H4 (cell line): ENCODE results near the gene OR2A7. TPM values are rescaled to one million over a fixed set of nuclear protein-coding genes. Genes with fewer than 3 reads are reported as not detected.
"Not testable (repeated sequence)": the region's sequence is repeated elsewhere in the genome, so short reads cannot be mapped to it uniquely, and the experiment has no call there.

Source experiments
- DNase-seq: peaks from one replicate; pipeline ENCODE4 v3.0.0-alpha.2; 2015; ENCODE audit warnings: low spot score
- total RNA-seq: library from RNA; depleted of rRNA; stranded (reverse); fragments of >200 nt; shearing (Covaris generic); gene quantifications from 2 replicates; pipeline ENCODE4 v1.2.3, GENCODE V29; 2014; rRNA removed

The OR2A7 gene
- total RNA-seq, 1 experiment from 2014 or later: not detected

DNA sequence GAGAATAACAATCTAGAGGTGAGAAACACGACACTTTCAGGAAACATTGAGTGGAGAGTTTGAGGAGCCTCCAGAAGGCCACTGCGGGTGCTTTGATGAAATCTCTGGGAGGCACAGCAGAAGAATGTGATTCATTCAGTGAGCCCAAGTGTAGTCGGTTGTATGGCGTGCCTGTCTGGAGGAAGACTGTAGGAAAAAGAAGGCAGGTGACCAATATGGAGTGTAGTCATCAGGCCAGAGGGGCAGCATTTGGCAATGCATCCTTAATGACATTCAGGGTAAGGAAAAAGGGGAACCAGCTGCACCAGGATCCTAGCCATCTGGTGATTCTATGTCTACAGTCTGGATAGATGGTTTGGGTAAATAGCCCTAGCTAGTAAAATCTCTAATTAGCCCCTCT is 12.3 kb downstream of the OR2A7 start:
- not testable (repeated sequence) for DNase-seq

DNA sequence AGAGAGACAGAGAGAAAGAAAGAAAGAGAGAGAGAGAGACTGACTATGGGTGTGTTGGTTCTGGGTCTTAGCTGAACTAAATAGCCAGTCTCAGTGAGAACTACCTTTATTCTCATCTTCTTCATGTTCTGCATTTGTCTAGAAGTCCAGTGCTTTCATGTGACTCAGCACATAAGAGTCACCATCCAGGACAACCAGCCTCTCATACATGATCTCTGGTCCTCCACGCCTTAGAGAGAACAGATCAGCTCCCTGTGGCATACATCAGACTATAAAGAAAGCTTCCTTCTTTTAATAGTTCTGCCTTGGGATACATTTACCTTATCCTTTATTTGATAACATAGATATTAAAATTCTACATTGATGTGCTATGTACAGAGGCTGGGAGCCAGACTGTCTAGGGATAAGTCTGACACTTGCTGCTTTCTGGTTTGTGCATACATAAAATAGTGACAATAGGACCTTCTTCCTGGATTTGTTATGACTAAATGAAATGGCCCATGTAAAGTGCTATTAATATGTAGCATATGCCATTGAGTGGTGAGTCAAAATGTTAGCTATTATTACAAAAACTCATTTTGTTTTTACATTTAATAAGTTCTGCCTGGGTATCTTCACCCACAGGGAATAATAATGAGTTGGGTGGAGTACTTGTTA is 16.8 kb downstream of the OR2A7 start:
- DNase-seq: not testable (repeated sequence)

DNA sequence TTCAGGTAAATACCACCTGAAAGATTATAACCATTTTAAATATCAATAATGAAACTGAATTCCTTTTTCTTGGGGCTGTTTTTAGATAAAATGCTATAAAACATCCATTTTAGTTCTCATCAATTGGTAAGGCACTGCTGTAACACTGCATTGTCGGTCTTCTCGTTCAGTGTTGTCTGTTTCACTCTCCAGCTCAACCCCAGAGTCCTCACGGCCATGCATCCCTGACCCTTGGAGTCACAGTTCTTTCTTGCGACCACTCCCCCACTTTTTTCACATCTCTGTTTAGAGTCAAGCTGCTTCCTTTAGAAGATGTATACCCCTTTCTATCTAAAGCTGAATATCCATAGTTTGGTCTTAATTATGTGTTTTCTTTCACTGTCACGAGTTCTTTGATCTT is 17.6 kb downstream of the OR2A7 start:
- not testable (repeated sequence) for DNase-seq

DNA sequence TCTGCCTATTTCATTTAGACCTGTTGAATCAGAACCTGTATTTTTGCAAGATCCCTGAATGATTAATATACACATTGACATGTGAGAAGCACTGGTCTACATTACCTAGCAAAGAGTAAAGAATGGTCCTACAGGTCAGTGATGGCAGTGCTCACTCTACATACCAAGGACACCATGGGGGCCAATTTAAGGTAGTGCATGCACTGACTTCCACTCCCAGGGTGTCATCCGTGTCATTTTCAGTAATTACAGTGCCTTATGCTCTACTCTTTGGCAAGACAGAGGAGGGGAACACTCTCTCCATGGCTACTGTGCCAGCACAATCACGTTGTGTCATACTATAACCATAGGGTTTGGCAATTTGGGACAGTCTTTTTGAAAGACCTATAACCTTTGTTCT is 19.2 kb downstream of the OR2A7 start:
- not testable (repeated sequence) for DNase-seq

DNA sequence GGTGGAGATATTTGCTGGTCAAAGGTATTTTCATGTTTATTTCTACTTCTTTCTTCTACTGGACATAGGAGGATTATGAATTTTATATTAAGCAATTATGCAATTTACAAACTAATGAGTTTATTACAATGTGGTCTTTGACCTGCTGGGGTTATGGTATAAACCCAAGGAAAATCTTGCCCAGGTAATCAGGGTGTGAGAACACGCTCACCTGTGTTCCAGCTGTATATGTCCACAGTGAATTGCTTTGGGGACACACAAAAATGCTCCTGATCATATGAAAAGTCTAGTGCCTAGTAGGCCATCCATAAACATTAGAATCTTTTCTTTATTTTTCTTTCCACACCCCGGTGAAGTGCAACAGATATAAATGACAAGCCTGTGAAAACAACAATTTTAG is 25.2 kb downstream of the OR2A7 start, which contains the start of gene OR2A42:
TSS of gene OR2A42 (minus strand) at position 241 of the 400 bp plus-strand sequence. CDS start 6,762 bp downstream, outside the sequence.
- DNase-seq: not testable (repeated sequence)

DNA sequence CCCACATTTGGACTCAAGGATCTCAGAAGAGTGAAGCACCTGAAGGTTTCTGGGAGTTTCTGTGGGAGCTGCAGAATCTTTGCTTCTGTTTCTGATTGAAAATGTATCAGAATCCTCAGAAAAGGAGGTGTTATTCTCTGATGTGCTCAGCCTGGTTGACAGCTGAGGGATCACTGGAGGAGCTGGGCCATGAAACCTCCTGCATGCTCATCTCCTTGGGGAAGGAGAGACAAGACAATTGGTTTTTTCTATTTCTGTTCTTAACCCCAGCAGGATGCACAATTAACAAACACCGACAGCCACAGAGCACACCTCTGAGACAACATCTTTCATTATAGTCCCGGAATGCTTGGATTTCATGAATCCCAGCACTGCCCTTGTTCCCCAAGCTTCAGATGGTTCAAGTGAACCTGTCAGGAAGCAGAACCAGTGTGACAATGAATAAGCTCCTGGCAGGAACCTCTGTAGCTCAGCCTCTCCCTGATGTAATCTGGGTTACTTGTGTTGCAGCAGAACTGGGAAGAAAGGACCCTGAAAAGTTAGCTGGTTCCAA is 26.0 kb downstream of the OR2A7 start:
- DNase-seq: not testable (repeated sequence)

DNA sequence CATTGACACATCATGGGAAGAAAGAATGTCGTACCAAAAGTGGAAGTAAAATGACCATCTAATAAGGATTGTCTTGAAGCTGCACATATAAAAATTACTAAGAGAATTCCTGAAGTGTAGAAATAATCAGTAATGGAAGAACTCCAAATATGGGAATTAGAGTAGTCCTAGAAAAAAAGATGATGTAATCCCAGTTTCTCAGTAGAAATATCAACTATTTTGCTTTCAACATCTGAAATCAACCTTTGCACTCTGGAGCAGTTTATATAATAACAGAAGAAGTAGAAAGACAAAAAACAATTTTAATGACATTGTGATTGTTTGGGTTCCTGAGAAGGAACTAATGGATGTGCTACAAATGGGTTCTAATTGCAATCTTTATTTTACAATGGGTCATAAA is 31.6 kb downstream of the OR2A7 start:
- DNase-seq: not testable (repeated sequence)

DNA sequence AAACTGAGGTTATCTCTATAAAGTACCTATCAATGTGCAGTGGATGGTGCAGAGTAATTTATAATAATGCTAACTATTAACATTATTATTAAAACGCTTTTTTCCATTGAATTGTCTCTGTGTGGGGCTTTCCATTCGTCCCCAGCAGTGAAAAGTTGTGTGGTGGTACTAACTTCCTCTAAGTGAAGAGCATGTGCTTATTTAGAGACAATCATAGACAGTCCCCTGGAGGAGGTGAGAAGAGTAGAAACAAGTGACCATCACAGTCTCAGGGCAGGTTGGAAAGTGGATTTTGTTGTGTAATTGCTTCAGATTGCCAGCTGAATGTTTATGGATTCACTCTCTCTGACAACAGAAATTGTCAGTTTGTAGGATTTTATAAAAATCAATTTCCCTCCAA is 33.6 kb downstream of the OR2A7 start:
- DNase-seq: not testable (repeated sequence)

DNA sequence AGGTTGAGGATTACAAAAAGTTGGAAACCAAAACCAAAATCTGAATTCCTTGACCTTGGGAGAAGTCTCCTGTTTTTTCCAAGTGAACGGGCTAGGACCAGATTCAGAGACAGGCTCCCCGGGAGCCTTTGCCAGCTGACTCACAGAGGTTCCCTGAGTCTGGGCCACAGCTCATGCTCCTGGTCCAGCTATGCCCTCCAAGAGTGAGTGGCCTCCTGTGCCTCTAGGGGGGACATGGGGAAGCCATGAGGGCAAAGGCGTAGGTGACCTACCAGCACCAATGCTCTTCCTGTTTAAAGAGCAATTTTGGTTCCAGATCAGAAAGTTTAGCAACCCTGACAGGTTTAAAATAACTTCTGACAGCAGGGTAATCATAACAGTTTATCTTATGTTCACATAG is 35.8 kb downstream of the OR2A7 start:
- DNase-seq: not testable (repeated sequence)

DNA sequence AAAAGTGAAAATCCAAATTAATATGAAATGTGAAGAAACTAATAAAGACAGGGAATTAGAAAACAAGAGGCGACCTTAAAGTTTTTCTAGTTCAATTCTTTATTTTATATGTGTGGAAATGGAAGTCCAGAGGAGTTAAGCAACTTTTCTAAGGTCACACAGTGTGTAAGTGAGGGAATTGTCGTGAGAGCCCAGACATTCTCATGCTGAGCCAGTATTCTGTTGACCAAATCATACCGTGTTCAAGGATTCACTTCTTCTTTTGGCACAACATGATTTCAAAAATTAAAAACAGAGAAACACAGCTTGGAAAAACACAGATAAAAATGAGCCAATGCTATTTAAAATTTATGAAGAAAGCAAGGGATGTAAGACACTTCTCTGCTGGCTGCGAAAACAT is 37.7 kb downstream of the OR2A7 start:
- not testable (repeated sequence) for DNase-seq

DNA sequence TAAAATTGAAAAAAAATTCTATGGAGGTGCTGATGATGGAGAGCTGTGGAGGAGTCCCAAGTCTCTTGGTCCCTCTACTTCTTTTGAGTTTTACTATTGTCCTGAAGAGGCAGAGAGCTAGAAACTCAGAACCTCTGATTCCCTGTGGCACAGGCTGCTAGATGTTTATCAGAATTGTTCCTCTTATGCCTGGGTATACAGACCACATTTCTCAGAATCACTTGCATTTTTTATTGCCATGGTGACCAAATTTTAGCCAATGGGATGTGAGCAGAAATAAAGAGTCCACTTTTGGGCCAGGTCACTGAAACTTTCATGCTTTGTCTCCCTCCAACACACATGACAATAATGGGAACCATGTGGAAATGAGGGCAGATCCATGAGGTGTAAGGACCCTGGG is 40.9 kb downstream of the OR2A7 start:
- not testable (repeated sequence) for DNase-seq

DNA sequence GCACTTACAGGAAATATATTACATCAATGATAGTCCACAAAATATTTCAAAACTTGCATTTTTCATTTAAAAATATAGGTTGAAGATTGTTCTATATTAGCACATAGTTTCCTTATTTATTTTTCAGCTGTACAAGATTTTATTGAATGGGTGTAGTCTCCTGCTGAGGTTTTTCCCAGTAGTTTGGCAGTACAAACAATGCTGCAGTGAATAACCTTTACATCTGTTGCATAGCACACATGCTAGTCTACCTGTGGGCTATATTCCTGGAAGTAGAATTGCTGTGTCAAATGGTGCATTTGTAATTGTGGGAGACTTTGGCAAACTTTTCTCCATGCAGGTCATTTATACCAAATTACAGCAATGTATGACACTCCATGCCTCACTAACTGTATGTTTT is 44.1 kb downstream of the OR2A7 start:
- DNase-seq: not testable (repeated sequence)

DNA sequence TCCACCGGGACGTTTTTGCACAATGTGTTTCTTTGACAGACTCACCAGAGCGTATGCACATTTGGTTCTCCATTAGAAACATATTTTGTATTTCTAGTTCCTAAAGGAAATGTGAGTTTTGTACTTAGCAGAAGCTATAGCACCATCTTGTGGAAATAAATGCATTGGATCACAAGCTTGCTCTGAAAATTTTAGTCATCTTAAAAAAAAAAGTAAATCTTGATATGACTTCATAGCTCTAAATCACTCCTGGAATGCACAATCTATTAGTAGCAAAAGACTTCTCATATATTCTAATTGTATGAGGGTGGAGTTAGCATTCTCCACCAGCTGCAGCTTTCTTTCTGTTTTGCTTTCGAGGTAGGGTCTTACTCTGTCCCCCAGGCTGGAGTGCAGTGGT is 45.4 kb downstream of the OR2A7 start:
- not testable (repeated sequence) for DNase-seq

DNA sequence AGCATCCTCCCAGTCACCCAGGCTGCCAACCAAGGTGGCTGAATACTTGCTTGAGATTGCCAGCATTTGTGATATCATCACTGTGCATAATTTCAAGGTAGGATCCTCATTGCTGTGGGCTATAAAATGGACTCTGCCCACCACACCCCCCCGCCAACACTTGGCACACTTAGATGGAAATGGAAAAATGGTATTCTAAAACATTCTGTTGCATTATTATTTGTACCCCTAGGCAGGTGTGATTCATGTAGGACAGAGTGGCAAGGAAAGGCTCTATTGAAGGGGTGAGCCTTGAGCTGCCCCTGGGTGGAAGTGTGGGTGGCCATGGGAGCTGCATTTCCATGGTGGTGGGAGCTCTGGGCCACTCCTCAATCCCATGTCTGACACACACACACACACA is 46.0 kb downstream of the OR2A7 start:
- DNase-seq: not testable (repeated sequence)

DNA sequence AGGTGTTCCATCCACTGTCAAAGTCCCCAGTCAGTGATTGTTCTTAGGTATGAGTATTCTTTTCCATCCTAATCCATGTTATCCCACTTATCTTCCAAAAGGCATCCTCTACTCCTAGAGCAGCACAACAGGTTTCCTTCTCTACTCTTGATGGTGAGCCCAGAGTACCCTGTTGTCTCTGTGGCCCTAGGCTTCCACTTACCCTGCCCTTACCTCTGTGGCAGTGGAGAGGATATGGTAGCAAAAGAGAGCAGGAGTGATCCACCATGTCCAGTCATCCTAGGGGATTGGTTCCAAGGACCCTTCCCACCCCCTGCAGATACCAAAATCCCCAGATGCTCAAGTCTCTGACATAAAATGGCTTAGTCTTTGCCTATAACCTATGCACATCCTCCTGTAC is 47.4 kb downstream of the OR2A7 start:
- DNase-seq: not testable (repeated sequence)

Other genes with a start within 250 kb of the OR2A7 start
- not detected in 2 replicates for gene OR2A5, start 215.8 kb downstream of the OR2A7 start, total RNA-seq
- gene OR2A25, start 195.0 kb downstream of the OR2A7 start, total RNA-seq: not detected in 2 replicates
- gene OR2A12, start 178.5 kb downstream of the OR2A7 start, total RNA-seq: not detected in 2 replicates
- gene OR2A2, start 155.2 kb downstream of the OR2A7 start, total RNA-seq: not detected in 2 replicates
- not detected in 2 replicates for gene OR2A14, start 141.6 kb downstream of the OR2A7 start, total RNA-seq
- 0.15 and 0.16 TPM in 2 replicates for gene CTAGE4, start 81.3 kb downstream of the OR2A7 start, total RNA-seq
- 0.43 and 0.93 TPM in 2 replicates for gene ARHGEF35, start 69.0 kb downstream of the OR2A7 start, total RNA-seq
- not detected in 2 replicates for gene OR2A42, start 25.2 kb downstream of the OR2A7 start, total RNA-seq
- gene CTAGE8, start 4.5 kb upstream of the OR2A7 start, total RNA-seq: 0.16 and 0.17 TPM in 2 replicates
- gene OR2A1, start 47.6 kb upstream of the OR2A7 start, total RNA-seq: not detected in 2 replicates
- 2.2 and 2.3 TPM in 2 replicates for gene ARHGEF5, start 90.6 kb upstream of the OR2A7 start, total RNA-seq
- not detected in 2 replicates for gene NOBOX, start 138.9 kb upstream of the OR2A7 start, total RNA-seq